ENCODE results near the gene PCDHGA8. TPM values are rescaled to one million over a fixed set of nuclear protein-coding genes. Genes with fewer than 3 reads are reported as not detected.

Gene PCDHGA8
- total RNA-seq, 1 experiment from 2014 or later = 0.07 TPM

DNA sequence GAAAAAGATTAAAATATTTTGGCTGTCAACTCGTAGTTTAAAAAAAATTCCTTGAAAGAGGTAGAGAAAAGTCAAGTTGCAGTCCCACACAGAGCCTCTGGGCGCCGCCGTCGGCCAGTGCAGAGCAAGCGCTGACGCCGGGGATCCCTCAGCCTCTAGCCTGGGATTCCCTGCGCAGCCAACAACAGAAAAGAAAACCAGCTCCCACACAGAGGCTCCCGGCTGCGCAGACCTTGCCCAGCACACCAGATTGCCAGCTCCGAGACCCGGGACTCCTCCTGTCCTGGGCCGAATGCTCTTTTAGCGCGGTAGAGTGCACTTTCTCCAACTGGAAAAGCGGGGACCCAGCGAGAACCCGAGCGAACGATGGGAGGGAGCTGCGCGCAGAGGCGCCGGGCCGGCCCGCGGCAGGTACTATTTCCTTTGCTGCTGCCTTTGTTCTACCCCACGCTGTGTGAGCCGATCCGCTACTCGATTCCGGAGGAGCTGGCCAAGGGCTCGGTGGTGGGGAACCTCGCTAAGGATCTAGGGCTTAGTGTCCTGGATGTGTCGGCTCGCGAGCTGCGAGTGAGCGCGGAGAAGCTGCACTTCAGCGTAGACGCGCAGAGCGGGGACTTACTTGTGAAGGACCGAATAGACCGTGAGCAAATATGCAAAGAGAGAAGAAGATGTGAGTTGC is 25.2 kb downstream of the PCDHGA8 start, which contains the start of gene PCDHGB7:
Gene PCDHGB7, plus strand, starts transcription at position 184 of the 679 bp plus-strand sequence. Its CDS starts 183 bp downstream, at position 367.

DNA sequence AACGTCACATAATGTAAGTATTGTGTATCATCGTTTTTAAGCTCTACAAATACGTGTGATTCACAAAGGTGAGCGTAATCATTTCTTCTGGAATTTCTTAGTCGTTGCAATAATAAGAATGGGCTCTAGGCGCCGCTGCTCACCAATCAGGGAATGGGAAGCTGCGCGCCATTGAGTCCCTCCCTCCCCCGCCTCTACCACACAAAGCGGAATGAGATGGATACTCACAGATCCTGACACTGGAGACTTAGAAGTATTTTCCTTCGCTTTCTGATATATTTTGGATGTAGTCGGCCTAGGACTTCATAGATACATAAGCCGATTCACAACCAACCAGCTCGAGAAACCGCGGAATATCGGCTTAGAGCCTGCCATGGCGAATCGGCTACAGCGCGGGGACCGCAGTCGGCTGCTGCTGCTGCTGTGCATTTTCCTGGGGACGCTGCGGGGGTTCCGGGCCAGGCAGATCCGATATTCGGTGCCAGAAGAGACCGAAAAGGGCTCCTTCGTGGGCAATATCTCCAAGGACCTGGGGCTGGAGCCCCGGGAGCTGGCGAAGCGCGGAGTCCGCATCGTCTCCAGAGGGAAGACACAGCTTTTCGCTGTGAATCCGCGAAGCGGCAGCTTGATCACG is 28.5 kb downstream of the PCDHGA8 start, which contains the start of gene PCDHGA11:
Gene PCDHGA11, plus strand, starts transcription at position 197 of the 634 bp plus-strand sequence. Its CDS starts 177 bp downstream, at position 374.

GRCh38 chr5:141430332-141431113 is 38.1 kb downstream of the PCDHGA8 start, which contains the start of gene PCDHGA12:
Gene PCDHGA12 (plus strand): TSS chr5:141430507. CDS start chr5:141430760, 253 bp downstream.

Other genes starting within 250 kb of the PCDHGA8 start
- 0.81 to 1.2 TPM (median 0.89 TPM) in 5 replicates for gene PCDHB6, start 242.6 kb upstream of the PCDHGA8 start, total RNA-seq (2022; extraction: Qiagen RNA extraction; ENCODE audit: low read depth)
- not detected in 5 replicates for gene PCDHB7, start 220.0 kb upstream of the PCDHGA8 start, total RNA-seq (2022; extraction: Qiagen RNA extraction; ENCODE audit: low read depth)
- 0.24 to 0.39 TPM (median 0.32 TPM) in 5 replicates for gene PCDHB8, start 214.8 kb upstream of the PCDHGA8 start, total RNA-seq (2022; extraction: Qiagen RNA extraction; ENCODE audit: low read depth)
- 0.05 to 0.15 TPM (median 0.06 TPM) in 4 of 5 replicates, not detected in the other for gene PCDHB16, start 210.2 kb upstream of the PCDHGA8 start, total RNA-seq (2022; extraction: Qiagen RNA extraction; ENCODE audit: low read depth)
- gene PCDHB9, start 205.5 kb upstream of the PCDHGA8 start, total RNA-seq (2022; extraction: Qiagen RNA extraction; ENCODE audit: low read depth) = 0.05 TPM in 1 of 5 replicates, not detected in the others
- 0.05 TPM in 2 of 5 replicates, not detected in the others for gene PCDHB10, start 200.3 kb upstream of the PCDHGA8 start, total RNA-seq (2022; extraction: Qiagen RNA extraction; ENCODE audit: low read depth)
- 0.08 to 0.12 TPM (median 0.10 TPM) in 4 of 5 replicates, not detected in the other for gene PCDHB11, start 193.0 kb upstream of the PCDHGA8 start, total RNA-seq (2022; extraction: Qiagen RNA extraction; ENCODE audit: low read depth)
- gene PCDHB12, start 183.9 kb upstream of the PCDHGA8 start, total RNA-seq (2022; extraction: Qiagen RNA extraction; ENCODE audit: low read depth) = not detected in 5 replicates
- 0.03 to 0.07 TPM (median 0.07 TPM) in 4 of 5 replicates, not detected in the other for gene PCDHB13, start 178.7 kb upstream of the PCDHGA8 start, total RNA-seq (2022; extraction: Qiagen RNA extraction; ENCODE audit: low read depth)
- gene PCDHB14, start 169.3 kb upstream of the PCDHGA8 start, total RNA-seq (2022; extraction: Qiagen RNA extraction; ENCODE audit: low read depth) = 0.02 to 0.13 TPM (median 0.07 TPM) in 5 replicates
- 0.05 to 0.16 TPM (median 0.09 TPM) in 3 of 5 replicates, not detected in the others for gene PCDHB15, start 147.2 kb upstream of the PCDHGA8 start, total RNA-seq (2022; extraction: Qiagen RNA extraction; ENCODE audit: low read depth)
- gene SLC25A2, start 88.6 kb upstream of the PCDHGA8 start, total RNA-seq (2022; extraction: Qiagen RNA extraction; ENCODE audit: low read depth) = not detected in 5 replicates
- gene TAF7, start 71.8 kb upstream of the PCDHGA8 start, total RNA-seq (2022; extraction: Qiagen RNA extraction; ENCODE audit: low read depth) = 63.2 to 78.4 TPM (median 73.8 TPM) in 5 replicates
- gene PCDHGA1, start 62.1 kb upstream of the PCDHGA8 start, total RNA-seq (2022; extraction: Qiagen RNA extraction; ENCODE audit: low read depth) = 0.29 to 0.38 TPM (median 0.32 TPM) in 5 replicates
- 0.45 to 0.72 TPM (median 0.70 TPM) in 5 replicates for gene PCDHGA2, start 53.9 kb upstream of the PCDHGA8 start, total RNA-seq (2022; extraction: Qiagen RNA extraction; ENCODE audit: low read depth)
- not detected in 5 replicates for gene PCDHGA3, start 48.8 kb upstream of the PCDHGA8 start, total RNA-seq (2022; extraction: Qiagen RNA extraction; ENCODE audit: low read depth)
- gene PCDHGB1, start 42.5 kb upstream of the PCDHGA8 start, total RNA-seq (2022; extraction: Qiagen RNA extraction; ENCODE audit: low read depth) = 1.6 to 2.1 TPM (median 1.9 TPM) in 5 replicates
- gene PCDHGA4, start 37.6 kb upstream of the PCDHGA8 start, total RNA-seq (2022; extraction: Qiagen RNA extraction; ENCODE audit: low read depth) = 0.07 to 0.18 TPM (median 0.14 TPM) in 5 replicates
- gene PCDHGB2, start 32.6 kb upstream of the PCDHGA8 start, total RNA-seq (2022; extraction: Qiagen RNA extraction; ENCODE audit: low read depth) = 0.05 to 0.19 TPM (median 0.10 TPM) in 5 replicates
- gene PCDHGA5, start 28.5 kb upstream of the PCDHGA8 start, total RNA-seq (2022; extraction: Qiagen RNA extraction; ENCODE audit: low read depth) = 0.08 to 0.22 TPM (median 0.12 TPM) in 5 replicates
- 0.16 to 0.31 TPM (median 0.22 TPM) in 5 replicates for gene PCDHGB3, start 22.4 kb upstream of the PCDHGA8 start, total RNA-seq (2022; extraction: Qiagen RNA extraction; ENCODE audit: low read depth)
- 0.13 to 0.26 TPM (median 0.14 TPM) in 5 replicates for gene PCDHGA6, start 18.7 kb upstream of the PCDHGA8 start, total RNA-seq (2022; extraction: Qiagen RNA extraction; ENCODE audit: low read depth)
- gene PCDHGA7, start 9.9 kb upstream of the PCDHGA8 start, total RNA-seq (2022; extraction: Qiagen RNA extraction; ENCODE audit: low read depth) = 0.59 to 1.1 TPM (median 0.95 TPM) in 5 replicates
- 0.74 to 1.00 TPM (median 0.79 TPM) in 5 replicates for gene PCDHGB4, start 4.9 kb upstream of the PCDHGA8 start, total RNA-seq (2022; extraction: Qiagen RNA extraction; ENCODE audit: low read depth)
- gene PCDHGB5, start 5.3 kb downstream of the PCDHGA8 start, total RNA-seq (2022; extraction: Qiagen RNA extraction; ENCODE audit: low read depth) = 1.9 to 2.7 TPM (median 2.3 TPM) in 5 replicates
- gene PCDHGA9, start 10.1 kb downstream of the PCDHGA8 start, total RNA-seq (2022; extraction: Qiagen RNA extraction; ENCODE audit: low read depth) = 0.05 to 0.10 TPM (median 0.07 TPM) in 4 of 5 replicates, not detected in the other
- 0.07 to 0.16 TPM (median 0.12 TPM) in 5 replicates for gene PCDHGB6, start 15.4 kb downstream of the PCDHGA8 start, total RNA-seq (2022; extraction: Qiagen RNA extraction; ENCODE audit: low read depth)
- gene PCDHGA10, start 20.4 kb downstream of the PCDHGA8 start, total RNA-seq (2022; extraction: Qiagen RNA extraction; ENCODE audit: low read depth) = 0.02 TPM in 1 of 5 replicates, not detected in the others
- gene PCDHGB7, start 25.0 kb downstream of the PCDHGA8 start, total RNA-seq (2022; extraction: Qiagen RNA extraction; ENCODE audit: low read depth) = 0.03 to 0.06 TPM in 2 of 5 replicates, not detected in the others
- 0.03 to 0.07 TPM in 2 of 5 replicates, not detected in the others for gene PCDHGA11, start 28.4 kb downstream of the PCDHGA8 start, total RNA-seq (2022; extraction: Qiagen RNA extraction; ENCODE audit: low read depth)
- not detected in 5 replicates for gene PCDHGA12, start 37.9 kb downstream of the PCDHGA8 start, total RNA-seq (2022; extraction: Qiagen RNA extraction; ENCODE audit: low read depth)
- gene PCDHGC3, start 83.3 kb downstream of the PCDHGA8 start, total RNA-seq (2022; extraction: Qiagen RNA extraction; ENCODE audit: low read depth) = 5.4 to 6.5 TPM (median 5.8 TPM) in 5 replicates
- not detected in 5 replicates for gene PCDHGC4, start 92.4 kb downstream of the PCDHGA8 start, total RNA-seq (2022; extraction: Qiagen RNA extraction; ENCODE audit: low read depth)
- gene PCDHGC5, start 96.4 kb downstream of the PCDHGA8 start, total RNA-seq (2022; extraction: Qiagen RNA extraction; ENCODE audit: low read depth) = 0.05 to 0.06 TPM in 2 of 5 replicates, not detected in the others
- gene DIAPH1, start 226.4 kb downstream of the PCDHGA8 start, total RNA-seq (2022; extraction: Qiagen RNA extraction; ENCODE audit: low read depth) = 90.1 to 106 TPM (median 102 TPM) in 5 replicates
- gene HDAC3, start 244.2 kb downstream of the PCDHGA8 start, total RNA-seq (2022; extraction: Qiagen RNA extraction; ENCODE audit: low read depth) = 43.3 to 53.6 TPM (median 48.3 TPM) in 5 replicates
- gene RELL2, start 244.4 kb downstream of the PCDHGA8 start, total RNA-seq (2022; extraction: Qiagen RNA extraction; ENCODE audit: low read depth) = 3.9 to 5.5 TPM (median 4.5 TPM) in 5 replicates